ENCODE measurements around the gene B9D2.

DNA sequence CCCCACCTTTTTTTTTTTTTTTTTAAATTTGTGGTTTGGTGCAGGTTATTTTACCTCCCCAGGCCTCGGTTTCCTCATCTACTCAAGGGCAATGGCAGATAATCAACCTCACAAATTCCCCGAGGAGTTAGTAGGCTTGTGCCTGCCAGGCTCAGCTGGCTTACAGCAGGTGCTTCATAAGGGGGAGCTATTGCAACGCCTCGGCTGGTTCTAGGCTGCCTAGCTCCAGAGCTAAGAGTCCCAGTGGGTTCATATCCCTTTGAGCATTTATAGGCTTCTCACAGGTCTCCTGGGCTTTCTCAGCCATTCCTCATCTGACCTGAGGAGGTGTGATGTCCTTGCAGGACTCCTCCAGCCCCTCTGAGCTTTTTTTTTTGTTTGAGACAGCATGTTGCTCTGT is 44.3 kb upstream of the B9D2 start:
- TF ChIP-seq EZH2 (IDR thresholded peaks at IDR 0.05; ENCODE audit: low read depth): no peak
- TF ChIP-seq, protein P1, sequence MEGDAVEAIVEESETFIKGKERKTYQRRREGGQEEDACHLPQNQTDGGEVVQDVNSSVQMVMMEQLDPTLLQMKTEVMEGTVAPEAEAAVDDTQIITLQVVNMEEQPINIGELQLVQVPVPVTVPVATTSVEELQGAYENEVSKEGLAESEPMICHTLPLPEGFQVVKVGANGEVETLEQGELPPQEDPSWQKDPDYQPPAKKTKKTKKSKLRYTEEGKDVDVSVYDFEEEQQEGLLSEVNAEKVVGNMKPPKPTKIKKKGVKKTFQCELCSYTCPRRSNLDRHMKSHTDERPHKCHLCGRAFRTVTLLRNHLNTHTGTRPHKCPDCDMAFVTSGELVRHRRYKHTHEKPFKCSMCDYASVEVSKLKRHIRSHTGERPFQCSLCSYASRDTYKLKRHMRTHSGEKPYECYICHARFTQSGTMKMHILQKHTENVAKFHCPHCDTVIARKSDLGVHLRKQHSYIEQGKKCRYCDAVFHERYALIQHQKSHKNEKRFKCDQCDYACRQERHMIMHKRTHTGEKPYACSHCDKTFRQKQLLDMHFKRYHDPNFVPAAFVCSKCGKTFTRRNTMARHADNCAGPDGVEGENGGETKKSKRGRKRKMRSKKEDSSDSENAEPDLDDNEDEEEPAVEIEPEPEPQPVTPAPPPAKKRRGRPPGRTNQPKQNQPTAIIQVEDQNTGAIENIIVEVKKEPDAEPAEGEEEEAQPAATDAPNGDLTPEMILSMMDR (conservative IDR thresholded peaks at IDR 0.05): no peak
